GM12878 (cell line): ENCODE measurements around the gene ARHGAP12. TPM values are rescaled to one million over a fixed set of nuclear protein-coding genes. Genes with fewer than 3 reads are reported as not detected.

Source experiments
- ATAC-seq: fragments of 200-7000 bp; cut with Tn5 transposase; 3 replicates; pipeline ENCODE4 v1.9.1; 2020; ENCODE audit warnings: mild to moderate bottlenecking, moderate library complexity
- BruUV-seq: library from RNA; stranded (reverse); fragments of 400-500 nt; replicated peaks from 2 replicates; lab custom pipeline; 2021; lab: Mats Ljungman, UMichigan
- CTCF ChIA-PET: fragments of 300-600 bp; sonication (Branson Sonifier 250); formaldehyde crosslinking; extraction: SDS; loops from one replicate; lab custom pipeline; 2021; ENCODE audit warnings: inconsistent platforms; lab: Yijun Ruan, JAX
- POLR2A ChIA-PET: fragments of 350-600 bp; formaldehyde crosslinking; extraction: SDS; loops from one replicate; lab custom pipeline; 2021; ENCODE audit warnings: inconsistent platforms; lab: Charles Lee
- RAD21 ChIA-PET: fragments of 300-600 bp; sonication (Branson Sonifier 250); formaldehyde crosslinking; loops from one replicate; lab custom pipeline; 2023; ENCODE audit warnings: antibody characterized with exemption; ENCODE audit not compliant: unreplicated experiment; lab: Charles Lee
- SMC1A ChIA-PET: fragments of 300-600 bp; sonication (Branson Sonifier 250); formaldehyde crosslinking; loops from one replicate; lab custom pipeline; 2023; ENCODE audit not compliant: unreplicated experiment, uncharacterized antibody; lab: Charles Lee
- DNase-seq: peaks from one replicate; pipeline ENCODE4 v3.0.0-alpha.2; 2011; ENCODE audit warnings: low read depth, low spot score
- FAIRE-seq: peaks from 3 replicates; lab custom pipeline; 2011; peaks lifted over from hg19 to GRCh38; lab: Jason Lieb, UNC
- H2AFZ ChIP-seq: 2 replicates; pipeline ENCODE4 v1.6.0; 2011; ENCODE audit warnings: low read depth, low read length, control low read depth; ENCODE audit not compliant: control insufficient read depth
- H3K27ac ChIP-seq: 2 replicates; pipeline ENCODE4 v1.5.1; 2011; ENCODE audit warnings: control low read depth; ENCODE audit not compliant: control insufficient read depth, insufficient read depth
- H3K27me3 ChIP-seq, 2 experiments: replicated peaks in 1 of 2; 2 replicates each; pipeline versions ENCODE4 v1.6.0 to v1.6.1; 2011; ENCODE audit warnings: low read length in 1 of 2; ENCODE audit not compliant: control insufficient read depth in 2 of 2, insufficient read depth in 2 of 2
- H3K36me3 ChIP-seq, 2 experiments: 2 replicates each; pipeline ENCODE4 v1.5.1; 2011; ENCODE audit warnings: low read length in 1 of 2; ENCODE audit not compliant: control insufficient read depth in 2 of 2, insufficient read depth in 2 of 2
- H3K4me1 ChIP-seq: 2 replicates; pipeline ENCODE4 v1.6.1; 2011; ENCODE audit warnings: mild to moderate bottlenecking, low read length, moderate library complexity, mixed read lengths; ENCODE audit not compliant: control insufficient read depth, insufficient read depth
- H3K4me2 ChIP-seq: 2 replicates; pipeline ENCODE4 v1.6.0; 2011; ENCODE audit warnings: control low read depth; ENCODE audit not compliant: control insufficient read depth, insufficient read depth
- H3K4me3 ChIP-seq: fragments of 200-600 bp; sonication (generic); 2 replicates; pipeline ENCODE4 v1.5.1; 2016
- H3K79me2 ChIP-seq: 2 replicates; pipeline ENCODE4 v1.6.0; 2011; ENCODE audit warnings: low read length; ENCODE audit not compliant: control insufficient read depth, insufficient read depth
- H3K9ac ChIP-seq: 2 replicates; pipeline ENCODE4 v1.8.0; 2011; ENCODE audit warnings: low read length, control low read depth, mixed read lengths; ENCODE audit not compliant: control insufficient read depth, insufficient read depth
- H3K9me3 ChIP-seq: replicated peaks from 3 replicates; pipeline ENCODE4 v1.5.1; 2011; ENCODE audit warnings: mild to moderate bottlenecking, low read length; ENCODE audit not compliant: control insufficient read depth, insufficient read depth
- H4K20me1 ChIP-seq: 2 replicates; pipeline ENCODE4 v1.6.0; 2011; ENCODE audit not compliant: control insufficient read depth, insufficient read depth
- EP300 ChIP-seq, 2 experiments: fragments of 150-350 bp in 1 of 2; IDR thresholded peaks; 2 replicates each; pipeline ENCODE4 v1.6.1; 2011 to 2012; ENCODE audit warnings: low read depth in 2 of 2, low read length in 2 of 2, borderline replicate concordance in 1 of 2, improper control_type of control experiment in 1 of 2, inconsistent platforms in 1 of 2; ENCODE audit not compliant: control insufficient read depth in 1 of 2
- ESRRA ChIP-seq: IDR thresholded peaks from 2 replicates; pipeline ENCODE4 v1.6.1; 2012; ENCODE audit warnings: mild to moderate bottlenecking, low read length, improper control_type of control experiment
- IRF4 ChIP-seq: IDR thresholded peaks from 2 replicates; pipeline ENCODE4 v1.6.1; 2011; ENCODE audit warnings: low read depth, low read length
- MEF2B ChIP-seq: fragments of 450-650 bp; IDR thresholded peaks from 2 replicates; pipeline ENCODE4 v1.6.1; 2018; ENCODE audit warnings: mild to moderate bottlenecking, moderate library complexity; ENCODE audit not compliant: partially characterized antibody, poor library complexity, severe bottlenecking
- SP1 ChIP-seq: IDR thresholded peaks from one replicate; pipeline ENCODE4 v1.6.1; 2011; ENCODE audit warnings: low read depth, low read length
- SREBF2 ChIP-seq: IDR thresholded peaks from 2 replicates; pipeline ENCODE4 v1.6.1; 2012; ENCODE audit warnings: mild to moderate bottlenecking, low read length
- STAT3 ChIP-seq: IDR thresholded peaks from 2 replicates; pipeline ENCODE4 v1.6.1; 2011; ENCODE audit warnings: low read depth, low read length, improper control_type of control experiment
- SUPT20H ChIP-seq: IDR thresholded peaks from 2 replicates; pipeline ENCODE4 v1.6.1; 2011; ENCODE audit warnings: low read depth, mild to moderate bottlenecking, low read length, moderate library complexity, borderline replicate concordance; ENCODE audit not compliant: control insufficient read depth
- ZBTB40 ChIP-seq: fragments of 450-650 bp; IDR thresholded peaks from 2 replicates; pipeline ENCODE4 v1.6.1; 2016; ENCODE audit warnings: mild to moderate bottlenecking, moderate library complexity, borderline replicate concordance
- ZNF687 ChIP-seq: fragments of 450-650 bp; IDR thresholded peaks from 2 replicates; pipeline ENCODE4 v1.6.1; 2017; ENCODE audit warnings: mild to moderate bottlenecking, moderate library complexity
- WGBS: methylation state at CpG from one replicate; pipeline ENCODE4 v1.1.6; 2016; ENCODE audit warnings: low lambda C conversion rate; ENCODE audit not compliant: insufficient replicate concordance, insufficient coverage; ENCODE audit errors: missing lambda C conversion rate; 5-methylcytosine and 5-hydroxymethylcytosine counted together
- in situ Hi-C: fragments of 300-500 bp; cut with MboI; formaldehyde crosslinking; loops from 9 replicates; pipeline ENCODE4 v1.14.3; 2018; ENCODE audit warnings: mixed read lengths
- intact Hi-C: fragments of 100-400 bp; cut with micrococcal nuclease; formaldehyde crosslinking; loops from one replicate; pipeline ENCODE4 v1.14.2; 2022; ENCODE audit not compliant: unreplicated experiment
- polyA plus RNA-seq, 11 experiments: library from polyadenylated mRNA; depleted of rRNA in 4 of 11; unstranded in 6 of 11; stranded (reverse) in 5 of 11; fragments of >200 nt; fragmentation: Nextera tagmentation in 4 of 11; fragmentation: Illumina TruSeq in 1 of 11; extraction: Ambion mirVana in 4 of 11; extraction: Trizol in 1 of 11; gene quantifications; 1 replicate in 1 of 11; 2 replicates in 10 of 11; pipeline versions ENCODE4 v1.2.1 to v1.2.3, GENCODE V29; 2011 to 2016; ENCODE audit warnings: inconsistent platforms in 2 of 11, missing spikeins in 2 of 11, low read depth in 1 of 11
- total RNA-seq, 4 experiments: library from RNA; depleted of rRNA in 3 of 4; stranded (reverse); fragments of >200 nt in 3 of 4; fragmentation: Illumina TruSeq in 1 of 4; extraction: Trizol in 1 of 4; gene quantifications; 2 replicates each; pipeline versions ENCODE4 v1.2.1 to v1.2.3, GENCODE V29; 2013 to 2021

The ARHGAP12 gene
- total and polyA plus RNA-seq, 10 of the 15 experiments (the other 5 are each of a cell fraction or from before 2014, with no cell fraction given), result 5.4 to 15.6 (median 8.5) TPM

- no peak for TF ChIP-seq ZNF687
- TF ChIP-seq SUPT20H, result no peak
- no peak for TF ChIP-seq ESRRA
- no peak for TF ChIP-seq SREBF2
- TF ChIP-seq IRF4, result no peak
- TF ChIP-seq EP300 (IDR thresholded peaks at IDR 0.05; ENCODE audit: borderline replicate concordance in 1 of 2, control insufficient read depth in 1 of 2, low read depth in 2 of 2, low read length in 2 of 2), result no peak
- TF ChIP-seq SP1, result no peak
Observed at GRCh38 chr10:31921031-31921430, 7.6 kb downstream of the ARHGAP12 start (continued).

- Histone ChIP-seq H3K27ac (peak overlapping the region; percentile 58), H2AFZ (no peak overlapping the region), H4K20me1 (no peaks in the 10 kb centered on the region), H3K79me2 (peaks cover 48% of the 10 kb centered on the region), H3K9me3 (no peaks in the 10 kb centered on the region), H3K4me3 (peak overlapping the region; percentile 17; the same call in 1 of the 2 replicates), H3K4me1 (peaks cover 38% of the 10 kb centered on the region), H3K4me2 (peak overlapping the region; percentile 80), H3K36me3 (no peaks in the 10 kb centered on the region), H3K27me3 (no peaks in the 10 kb centered on the region), H3K9ac (no peak overlapping the region)
- TF ChIP-seq MEF2B (no peak), ZBTB40 (peak; percentile 84), STAT3 (no peak)
- BruUV-seq, result no TSS peak
- POLR2A ChIA-PET, result interaction anchor here (1.2 kb wide), 1 partner anchor 9 kb away, joined by 5 read pairs; no protein-coding TSS in a partner anchor
- intact Hi-C loops (loop anchor here (10.0 kb wide), 1 partner anchor 454 kb away; no protein-coding TSS in a partner anchor), in situ Hi-C loops (no loop called here)
- FAIRE-seq (no peak), ATAC-seq (peak; percentile 64), DNase-seq (no peak)
- CTCF ChIA-PET, result interaction anchor here (1.7 kb wide), 1 partner anchor 58 kb away, joined by 6 read pairs; no protein-coding TSS in a partner anchor
- SMC1A ChIA-PET, result interaction anchor here (1.0 to 3.5 kb wide), 5 partner anchors 9 to 58 kb away, joined by 3 to 17 read pairs (median 6); no protein-coding TSS in a partner anchor
- RAD21 ChIA-PET, result interaction anchor here (1.5 to 2.1 kb wide), 2 partner anchors 9 to 58 kb away, joined by 10 read pairs; partner anchors contain the start of gene ARHGAP12
- 2% methylated on average over 2 of the region's 2 CpGs for WGBS
Observed at GRCh38 chr10:31920538-31920937, 8.1 kb downstream of the ARHGAP12 start.
